ENCODE measurements around the gene CELA1. TPM values are rescaled to one million over a fixed set of nuclear protein-coding genes. Genes with fewer than 3 reads are reported as not detected.
A peak's percentile ranks its signal among the peaks of the same experiment; 100 is the strongest.

Gene CELA1
- total RNA-seq, 1 donor from 2014 or later, result not detected

- Mint-ChIP-seq H3K4me1 (ENCODE audit: unreplicated experiment) (peaks cover 24% of the 10 kb centered on the region), H3K27me3 (peaks cover 25% of the 10 kb centered on the region), H3K4me3 (peak overlapping the region; percentile 33), H3K27ac (peak overlapping the region; percentile 98), H3K9me3 (no peaks in the 10 kb centered on the region), H3K36me3 (no peaks in the 10 kb centered on the region)
- TF ChIP-seq CTCF (conservative IDR thresholded peaks at IDR 0.05), result no peak
- DNase-seq (ENCODE audit: extremely low spot score, unreplicated experiment), result no peak
These were observed 41.8 kb upstream of the CELA1 start for GRCh38 chr12:51388069-51388799.

GRCh38 chr12:51386351-51386750 lies 39.9 kb upstream of the CELA1 start:
- Mint-ChIP-seq H3K36me3 (no peaks in the 10 kb centered on the region), H3K4me1 (ENCODE audit: unreplicated experiment) (peaks cover 36% of the 10 kb centered on the region), H3K9me3 (no peaks in the 10 kb centered on the region), H3K27ac (peak overlapping the region; percentile 53), H3K27me3 (peaks cover 11% of the 10 kb centered on the region), H3K4me3 (peak overlapping the region; percentile 60)
- no peak for TF ChIP-seq CTCF (conservative IDR thresholded peaks at IDR 0.05)
- DNase-seq (ENCODE audit: extremely low spot score, unreplicated experiment), result no peak

- TF ChIP-seq CTCF (conservative IDR thresholded peaks at IDR 0.05), result no peak
- peaks cover 27% of the 10 kb centered on the region for H3K4me1 Mint-ChIP-seq (ENCODE audit: unreplicated experiment)
- DNase-seq (ENCODE audit: extremely low spot score, unreplicated experiment), result no peak
- no peak overlapping the region for H3K27ac Mint-ChIP-seq
- no peaks in the 10 kb centered on the region for H3K27me3 Mint-ChIP-seq
- no peak overlapping the region for H3K4me3 Mint-ChIP-seq
- no peaks in the 10 kb centered on the region for H3K9me3 Mint-ChIP-seq
- H3K36me3 Mint-ChIP-seq, result no peaks in the 10 kb centered on the region
These were observed 36.9 kb upstream of the CELA1 start for GRCh38 chr12:51383269-51383905.

- Mint-ChIP-seq H3K27ac (peak overlapping the region; percentile 22), H3K4me1 (ENCODE audit: unreplicated experiment) (peaks cover 29% of the 10 kb centered on the region), H3K27me3 (no peaks in the 10 kb centered on the region), H3K36me3 (peaks cover 7% of the 10 kb centered on the region), H3K4me3 (no peak overlapping the region), H3K9me3 (no peaks in the 10 kb centered on the region)
- no peak for TF ChIP-seq CTCF (conservative IDR thresholded peaks at IDR 0.05)
- DNase-seq (ENCODE audit: extremely low spot score, unreplicated experiment), result no peak
These were observed 35.7 kb upstream of the CELA1 start for GRCh38 chr12:51382173-51382572.

GRCh38 chr12:51381226-51382079 lies 35.0 kb upstream of the CELA1 start:
- H3K4me3 Mint-ChIP-seq, result no peak overlapping the region
- H3K4me1 Mint-ChIP-seq (ENCODE audit: unreplicated experiment), result peaks cover 25% of the 10 kb centered on the region
- H3K9me3 Mint-ChIP-seq, result no peaks in the 10 kb centered on the region
- DNase-seq (ENCODE audit: extremely low spot score, unreplicated experiment), result no peak
- peaks cover 7% of the 10 kb centered on the region for H3K36me3 Mint-ChIP-seq
- peak overlapping the region; percentile 43 for H3K27ac Mint-ChIP-seq
- no peak for TF ChIP-seq CTCF (conservative IDR thresholded peaks at IDR 0.05)
- no peaks in the 10 kb centered on the region for H3K27me3 Mint-ChIP-seq
